ENCODE data around the gene KCND3.

The KCND3 gene

GRCh38 chr1:111835514-111835913, 154.0 kb downstream of the KCND3 start:
- Histone ChIP-seq H3K27ac (ENCODE audit: low read depth, low read length) (no peak overlapping the region), H3K9me3 (ENCODE audit: control insufficient read depth, insufficient read depth, low read length) (no peaks in the 10 kb centered on the region), H3K27me3 (ENCODE audit: control insufficient read depth, low read length) (no peaks in the 10 kb centered on the region), H3K36me3 (ENCODE audit: control insufficient read depth, low read length) (no peaks in the 10 kb centered on the region), H4K20me1 (ENCODE audit: control insufficient read depth, insufficient read depth, low read depth, low read length) (no peaks in the 10 kb centered on the region), H3K79me2 (ENCODE audit: control insufficient read depth, low read length) (no peaks in the 10 kb centered on the region), H3K9me2 (replicated peaks; ENCODE audit: control insufficient read depth, low read length) (no peaks in the 10 kb centered on the region), H3K4me2 (ENCODE audit: low read length) (no peak overlapping the region), H3K4me1 (ENCODE audit: control insufficient read depth, low read length) (no peaks in the 10 kb centered on the region), H3F3A (ENCODE audit: control insufficient read depth, insufficient read depth) (no peaks in the 10 kb centered on the region), H3K4me3 (ENCODE audit: low read length) (no peak overlapping the region)
- TF ChIP-seq, protein P1, sequence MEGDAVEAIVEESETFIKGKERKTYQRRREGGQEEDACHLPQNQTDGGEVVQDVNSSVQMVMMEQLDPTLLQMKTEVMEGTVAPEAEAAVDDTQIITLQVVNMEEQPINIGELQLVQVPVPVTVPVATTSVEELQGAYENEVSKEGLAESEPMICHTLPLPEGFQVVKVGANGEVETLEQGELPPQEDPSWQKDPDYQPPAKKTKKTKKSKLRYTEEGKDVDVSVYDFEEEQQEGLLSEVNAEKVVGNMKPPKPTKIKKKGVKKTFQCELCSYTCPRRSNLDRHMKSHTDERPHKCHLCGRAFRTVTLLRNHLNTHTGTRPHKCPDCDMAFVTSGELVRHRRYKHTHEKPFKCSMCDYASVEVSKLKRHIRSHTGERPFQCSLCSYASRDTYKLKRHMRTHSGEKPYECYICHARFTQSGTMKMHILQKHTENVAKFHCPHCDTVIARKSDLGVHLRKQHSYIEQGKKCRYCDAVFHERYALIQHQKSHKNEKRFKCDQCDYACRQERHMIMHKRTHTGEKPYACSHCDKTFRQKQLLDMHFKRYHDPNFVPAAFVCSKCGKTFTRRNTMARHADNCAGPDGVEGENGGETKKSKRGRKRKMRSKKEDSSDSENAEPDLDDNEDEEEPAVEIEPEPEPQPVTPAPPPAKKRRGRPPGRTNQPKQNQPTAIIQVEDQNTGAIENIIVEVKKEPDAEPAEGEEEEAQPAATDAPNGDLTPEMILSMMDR (IDR thresholded peaks at IDR 0.05; ENCODE audit: low read depth, low read length, poor library complexity, severe bottlenecking): no peak
- no peak for TF ChIP-seq EZH2phosphoT487 (IDR thresholded peaks at IDR 0.05; ENCODE audit: borderline replicate concordance, low read length)

DNA sequence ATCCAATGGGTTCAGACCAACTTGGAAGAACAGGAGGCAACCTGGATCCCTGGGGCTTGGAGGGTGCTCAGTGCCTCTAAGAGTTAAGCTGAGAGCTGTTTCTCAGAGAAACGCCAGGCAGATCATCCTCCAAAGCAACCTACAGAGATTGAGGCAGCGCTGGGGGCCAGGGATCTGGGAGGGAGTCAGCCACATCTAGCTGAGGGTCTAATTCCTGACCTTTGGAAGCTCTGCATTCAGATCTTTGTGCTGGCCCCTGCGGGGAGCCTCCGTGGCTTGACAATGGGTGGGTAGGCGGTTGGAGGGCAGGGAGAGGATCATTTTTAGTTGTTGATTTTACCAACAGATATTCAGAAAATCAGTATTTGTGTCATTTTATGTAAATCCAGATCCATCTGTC, 154.5 kb downstream of the KCND3 start:
- H3K9me2 ChIP-seq (replicated peaks; ENCODE audit: control insufficient read depth, low read length): no peaks in the 10 kb centered on the region
- no peaks in the 10 kb centered on the region for H3K27me3 ChIP-seq (ENCODE audit: control insufficient read depth, low read length)
- H3K27ac ChIP-seq (ENCODE audit: low read depth, low read length): no peak overlapping the region
- no peak overlapping the region for H3K4me2 ChIP-seq (ENCODE audit: low read length)
- H3F3A ChIP-seq (ENCODE audit: control insufficient read depth, insufficient read depth): no peaks in the 10 kb centered on the region
- H4K20me1 ChIP-seq (ENCODE audit: control insufficient read depth, insufficient read depth, low read depth, low read length): no peaks in the 10 kb centered on the region
- H3K9me3 ChIP-seq (ENCODE audit: control insufficient read depth, insufficient read depth, low read length): no peaks in the 10 kb centered on the region
- TF ChIP-seq EZH2phosphoT487 (IDR thresholded peaks at IDR 0.05; ENCODE audit: borderline replicate concordance, low read length): no peak
- TF ChIP-seq, protein P1 (IDR thresholded peaks at IDR 0.05; ENCODE audit: low read depth, low read length, poor library complexity, severe bottlenecking): no peak
- no peaks in the 10 kb centered on the region for H3K79me2 ChIP-seq (ENCODE audit: control insufficient read depth, low read length)
- no peak overlapping the region for H3K4me3 ChIP-seq (ENCODE audit: low read length)
- no peaks in the 10 kb centered on the region for H3K4me1 ChIP-seq (ENCODE audit: control insufficient read depth, low read length)
- H3K36me3 ChIP-seq (ENCODE audit: control insufficient read depth, low read length): no peaks in the 10 kb centered on the region

GRCh38 chr1:111833334-111833733, 156.1 kb downstream of the KCND3 start:
- Histone ChIP-seq H3K9me3 (ENCODE audit: control insufficient read depth, insufficient read depth, low read length) (no peaks in the 10 kb centered on the region), H3K36me3 (ENCODE audit: control insufficient read depth, low read length) (no peaks in the 10 kb centered on the region), H3K4me1 (ENCODE audit: control insufficient read depth, low read length) (no peaks in the 10 kb centered on the region), H3K27me3 (ENCODE audit: control insufficient read depth, low read length) (no peaks in the 10 kb centered on the region), H4K20me1 (ENCODE audit: control insufficient read depth, insufficient read depth, low read depth, low read length) (no peaks in the 10 kb centered on the region), H3K79me2 (ENCODE audit: control insufficient read depth, low read length) (no peaks in the 10 kb centered on the region), H3K4me3 (ENCODE audit: low read length) (no peak overlapping the region), H3K4me2 (ENCODE audit: low read length) (no peak overlapping the region), H3K9me2 (replicated peaks; ENCODE audit: control insufficient read depth, low read length) (no peaks in the 10 kb centered on the region), H3F3A (ENCODE audit: control insufficient read depth, insufficient read depth) (no peaks in the 10 kb centered on the region), H3K27ac (ENCODE audit: low read depth, low read length) (no peak overlapping the region)
- TF ChIP-seq, protein P1 (IDR thresholded peaks at IDR 0.05; ENCODE audit: low read depth, low read length, poor library complexity, severe bottlenecking): no peak
- TF ChIP-seq EZH2phosphoT487 (IDR thresholded peaks at IDR 0.05; ENCODE audit: borderline replicate concordance, low read length): no peak
